Stimulated activated CD4-positive, alpha-beta T cell treated with anti-CD3 and anti-CD28 coated beads, Interleukin-15, amount 100 ng/mL, for 48 hours (primary cell): ENCODE results near the gene EGR1.

ENCODE experiments used
- DNase-seq, 2 donors: peaks; one replicate each; pipeline ENCODE4 v3.0.0-alpha.2; 2020; ENCODE audit warnings: low read depth in 2 of 2

EGR1 gene

GRCh38 chr5:138453590-138453989 lies 11.7 kb upstream of the EGR1 start:
- DNase-seq = no peak

- DNase-seq = no peak
Measured at GRCh38 chr5:138454121-138454520, 11.2 kb upstream of the EGR1 start.

- DNase-seq = no peak
Measured at GRCh38 chr5:138455232-138455930, 9.9 kb upstream of the EGR1 start.

DNA sequence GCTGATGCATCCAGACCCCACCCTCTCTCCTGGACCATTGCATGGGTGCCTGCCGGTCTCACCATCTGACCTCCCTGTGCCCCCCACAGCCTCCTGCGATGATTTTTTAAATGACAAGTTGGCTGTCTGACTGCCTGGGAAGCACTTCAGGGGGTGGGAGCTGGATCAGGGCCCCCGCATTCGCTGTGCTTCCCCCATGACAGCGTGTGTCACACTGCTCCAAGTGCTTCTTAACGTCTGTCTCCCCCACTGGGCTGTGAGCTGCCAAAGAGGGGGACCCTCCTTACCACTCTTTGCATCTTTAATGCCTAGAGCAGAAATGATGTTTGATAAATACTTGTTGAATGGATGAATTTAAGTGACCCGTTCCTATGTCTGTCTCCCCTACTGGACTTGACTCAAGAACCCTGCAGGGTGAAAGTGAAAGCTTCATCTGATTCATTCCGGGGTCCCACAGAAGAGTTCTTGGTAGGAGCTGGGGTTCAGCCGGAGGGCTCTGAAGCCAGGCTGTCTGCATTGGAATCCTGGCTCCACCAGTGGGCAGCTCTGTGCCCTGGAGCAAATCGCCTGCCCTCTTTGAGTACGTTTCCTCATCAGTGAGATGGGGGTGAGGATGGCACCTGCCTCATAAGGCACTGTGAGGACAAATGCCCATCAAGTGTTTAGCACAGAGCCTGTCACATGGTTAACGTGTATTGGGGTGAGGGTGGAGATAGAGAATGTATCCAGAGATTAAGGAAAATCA lies 7.6 kb upstream of the EGR1 start:
- no peak for DNase-seq

GRCh38 chr5:138458384-138458783 lies 6.9 kb upstream of the EGR1 start:
- DNase-seq = no peak

GRCh38 chr5:138458856-138459255 lies 6.4 kb upstream of the EGR1 start:
- DNase-seq = no peak

DNA sequence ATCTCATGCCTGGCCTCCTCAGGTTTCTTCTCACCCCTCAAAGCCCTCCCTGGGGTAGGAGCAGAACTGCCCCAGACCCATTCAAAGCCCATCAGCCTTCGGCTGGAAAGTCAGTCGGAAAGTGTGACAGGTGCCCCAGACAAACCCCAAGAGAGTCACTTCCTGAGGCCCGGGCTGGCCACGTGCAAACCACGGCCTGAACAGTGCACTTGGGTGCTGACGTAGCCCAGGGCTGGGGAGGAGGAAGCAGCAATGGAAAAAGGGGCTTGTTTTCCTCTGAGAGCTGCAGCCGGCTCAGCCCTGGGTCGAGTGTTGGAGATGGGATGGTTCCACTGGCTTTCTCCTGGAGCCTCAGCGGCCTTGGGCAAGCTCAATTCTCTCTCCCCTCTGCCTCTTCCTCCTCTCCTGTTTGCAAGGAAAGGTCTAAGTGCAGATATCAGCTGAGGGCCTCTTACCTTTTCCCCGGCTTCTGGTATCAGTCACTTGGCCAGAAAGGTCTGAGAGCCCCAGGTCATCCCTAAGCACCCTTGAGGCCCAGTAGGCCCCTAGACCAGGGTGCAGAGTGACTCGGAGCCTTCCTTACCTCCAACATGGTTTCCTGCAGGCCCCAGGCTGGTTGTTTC lies 5.9 kb upstream of the EGR1 start:
- peak; percentile 80 to 84 for DNase-seq

GRCh38 chr5:138460032-138460693 lies 5.1 kb upstream of the EGR1 start:
- no peak for DNase-seq

DNA sequence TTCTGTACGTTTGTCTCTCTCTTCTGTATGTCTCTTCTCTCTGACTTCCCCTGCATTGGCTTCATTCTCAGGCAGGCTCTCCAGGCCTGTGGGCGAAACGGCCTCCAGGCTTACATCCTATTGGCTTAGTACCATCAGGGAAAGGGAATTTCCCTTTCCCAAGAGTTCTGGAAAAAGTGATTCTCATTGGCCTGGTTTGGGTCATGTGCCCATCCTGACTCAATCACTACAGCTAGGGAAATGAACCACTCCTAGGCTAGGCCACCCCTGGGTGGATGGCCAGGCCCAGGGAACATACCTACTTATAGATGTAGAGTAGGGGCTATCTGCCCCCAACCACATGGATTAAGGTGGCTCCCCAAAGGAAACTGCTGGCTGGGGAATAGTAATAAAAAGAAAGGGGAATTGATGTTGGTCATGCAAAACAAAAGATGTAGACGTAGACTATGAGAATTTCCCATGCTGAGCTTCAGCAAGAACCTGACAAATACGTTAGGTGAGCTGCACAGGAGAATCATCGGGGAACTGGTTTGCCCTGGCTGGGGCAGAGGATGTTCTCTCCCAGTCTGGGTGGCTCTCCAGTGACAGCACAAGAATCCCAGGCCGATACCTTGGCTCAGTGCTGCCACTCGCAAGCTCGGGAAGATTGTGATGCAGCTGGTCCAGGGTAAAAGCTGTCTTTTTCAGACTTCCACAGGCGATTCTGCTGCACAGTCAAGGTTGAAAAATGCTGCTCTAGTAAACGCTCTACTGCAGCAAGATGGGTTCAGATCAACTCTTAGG lies 3.7 kb upstream of the EGR1 start:
- DNase-seq = no peak

- no peak for DNase-seq
Measured at GRCh38 chr5:138463419-138464007, 1.8 kb upstream of the EGR1 start.

DNA sequence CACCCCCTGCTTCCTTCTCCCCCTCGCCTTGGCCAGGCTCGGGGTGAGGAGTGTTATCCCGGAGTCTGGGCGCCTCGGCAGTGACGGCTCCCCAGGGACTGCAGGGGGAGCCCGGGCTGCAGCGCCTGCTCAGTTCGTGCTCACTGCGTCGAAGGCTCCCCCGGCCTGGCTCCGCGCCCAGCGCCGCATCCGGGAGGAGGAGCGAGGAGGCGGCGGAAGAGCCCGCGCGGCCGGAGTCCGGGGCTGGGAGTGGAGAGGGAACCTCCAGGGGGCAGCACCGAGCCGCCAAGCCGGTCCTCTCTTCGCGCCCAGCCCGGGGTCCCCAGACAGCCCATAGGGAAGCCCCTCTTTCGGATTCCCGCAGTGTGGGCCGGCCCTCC lies 1.3 kb upstream of the EGR1 start:
- peak; percentile 86 to 89 for DNase-seq

DNA sequence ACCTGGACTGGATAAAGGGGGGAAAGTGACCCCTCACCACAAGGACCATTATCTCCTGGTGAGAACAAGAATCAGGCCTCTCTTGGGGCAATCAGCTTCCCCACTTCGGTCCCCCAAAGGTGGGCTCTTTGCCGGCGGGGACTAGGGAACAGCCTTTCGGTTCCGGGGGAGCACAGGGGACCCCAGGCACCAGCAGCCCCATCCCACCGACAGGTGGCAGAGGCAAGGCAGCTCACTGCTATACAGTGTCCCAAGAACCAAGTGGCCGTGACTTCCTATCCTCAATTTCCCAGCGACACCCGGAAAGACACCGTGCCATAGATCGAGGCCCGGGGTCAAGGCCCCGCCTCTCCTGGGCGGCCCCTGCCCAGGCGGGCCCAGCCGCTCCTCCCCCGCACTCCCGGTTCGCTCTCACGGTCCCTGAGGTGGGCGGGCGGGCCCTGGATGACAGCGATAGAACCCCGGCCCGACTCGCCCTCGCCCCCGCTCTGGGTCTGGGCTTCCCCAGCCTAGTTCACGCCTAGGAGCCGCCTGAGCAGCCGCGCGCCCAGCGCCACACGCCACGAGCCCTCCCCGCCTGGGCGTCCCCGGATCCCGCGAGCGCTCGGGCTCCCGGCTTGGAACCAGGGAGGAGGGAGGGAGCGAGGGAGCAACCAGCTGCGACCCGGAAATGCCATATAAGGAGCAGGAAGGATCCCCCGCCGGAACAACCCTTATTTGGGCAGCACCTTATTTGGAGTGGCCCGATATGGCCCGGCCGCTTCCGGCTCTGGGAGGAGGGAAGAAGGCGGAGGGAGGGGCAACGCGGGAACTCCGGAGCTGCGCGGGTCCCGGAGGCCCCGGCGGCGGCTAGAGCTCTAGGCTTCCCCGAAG lies 655 bp upstream of the EGR1 start:
- DNase-seq = peak; percentile 94 to 97

DNA sequence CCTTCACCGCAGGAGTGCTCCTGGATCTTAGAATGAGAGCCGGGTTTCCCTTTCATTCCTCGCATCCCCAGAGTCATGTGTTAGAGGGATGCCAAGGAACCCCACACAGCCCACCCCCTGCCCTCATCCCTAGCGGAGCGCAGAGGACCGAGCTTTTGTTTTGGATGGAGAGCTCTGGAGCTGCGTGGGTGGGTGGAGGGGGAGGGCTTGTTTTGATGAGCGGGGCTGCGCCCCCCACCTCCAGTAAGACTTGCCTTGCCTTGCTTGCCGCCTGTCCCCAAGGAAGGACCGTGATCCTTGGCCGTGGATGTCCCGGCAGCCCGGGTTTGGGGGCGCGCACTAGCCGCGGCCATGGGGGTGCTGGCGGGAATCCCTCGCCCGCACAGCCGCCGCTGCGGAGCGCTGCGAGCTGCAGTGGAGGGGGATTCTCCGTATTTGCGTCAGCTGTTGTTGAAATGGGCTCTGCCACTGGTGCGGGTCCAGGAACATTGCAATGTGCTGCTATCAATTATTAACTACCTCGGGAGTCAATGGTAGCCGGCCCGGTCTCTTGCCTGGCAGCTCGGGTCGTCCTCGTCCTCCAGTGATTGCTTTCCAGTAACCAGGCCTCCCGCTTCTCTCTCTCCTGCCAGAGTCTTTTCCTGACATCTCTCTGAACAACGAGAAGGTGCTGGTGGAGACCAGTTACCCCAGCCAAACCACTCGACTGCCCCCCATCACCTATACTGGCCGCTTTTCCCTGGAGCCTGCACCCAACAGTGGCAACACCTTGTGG lies 1.0 kb downstream of the EGR1 start:
- peak in 1 of 2 donors; percentile 9 for DNase-seq

- no peak for DNase-seq
Measured at GRCh38 chr5:138466900-138467710, 1.8 kb downstream of the EGR1 start.

DNA sequence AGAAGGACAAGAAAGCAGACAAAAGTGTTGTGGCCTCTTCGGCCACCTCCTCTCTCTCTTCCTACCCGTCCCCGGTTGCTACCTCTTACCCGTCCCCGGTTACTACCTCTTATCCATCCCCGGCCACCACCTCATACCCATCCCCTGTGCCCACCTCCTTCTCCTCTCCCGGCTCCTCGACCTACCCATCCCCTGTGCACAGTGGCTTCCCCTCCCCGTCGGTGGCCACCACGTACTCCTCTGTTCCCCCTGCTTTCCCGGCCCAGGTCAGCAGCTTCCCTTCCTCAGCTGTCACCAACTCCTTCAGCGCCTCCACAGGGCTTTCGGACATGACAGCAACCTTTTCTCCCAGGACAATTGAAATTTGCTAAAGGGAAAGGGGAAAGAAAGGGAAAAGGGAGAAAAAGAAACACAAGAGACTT lies 2.4 kb downstream of the EGR1 start:
- DNase-seq = no peak

DNA sequence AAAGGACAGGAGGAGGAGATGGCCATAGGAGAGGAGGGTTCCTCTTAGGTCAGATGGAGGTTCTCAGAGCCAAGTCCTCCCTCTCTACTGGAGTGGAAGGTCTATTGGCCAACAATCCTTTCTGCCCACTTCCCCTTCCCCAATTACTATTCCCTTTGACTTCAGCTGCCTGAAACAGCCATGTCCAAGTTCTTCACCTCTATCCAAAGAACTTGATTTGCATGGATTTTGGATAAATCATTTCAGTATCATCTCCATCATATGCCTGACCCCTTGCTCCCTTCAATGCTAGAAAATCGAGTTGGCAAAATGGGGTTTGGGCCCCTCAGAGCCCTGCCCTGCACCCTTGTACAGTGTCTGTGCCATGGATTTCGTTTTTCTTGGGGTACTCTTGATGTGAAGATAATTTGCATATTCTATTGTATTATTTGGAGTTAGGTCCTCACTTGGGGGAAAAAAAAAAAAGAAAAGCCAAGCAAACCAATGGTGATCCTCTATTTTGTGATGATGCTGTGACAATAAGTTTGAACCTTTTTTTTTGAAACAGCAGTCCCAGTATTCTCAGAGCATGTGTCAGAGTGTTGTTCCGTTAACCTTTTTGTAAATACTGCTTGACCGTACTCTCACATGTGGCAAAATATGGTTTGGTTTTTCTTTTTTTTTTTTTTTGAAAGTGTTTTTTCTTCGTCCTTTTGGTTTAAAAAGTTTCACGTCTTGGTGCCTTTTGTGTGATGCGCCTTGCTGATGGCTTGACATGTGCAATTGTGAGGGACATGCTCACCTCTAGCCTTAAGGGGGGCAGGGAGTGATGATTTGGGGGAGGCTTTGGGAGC lies 3.1 kb downstream of the EGR1 start:
- DNase-seq = no peak

- no peak for DNase-seq
Measured at GRCh38 chr5:138468966-138469539, 3.8 kb downstream of the EGR1 start.
